Measurements from ENCODE around the gene FAM156A. TPM values are rescaled to one million over a fixed set of nuclear protein-coding genes. Genes with fewer than 3 reads are reported as not detected.
"Not testable (repeated sequence)": the region's sequence is repeated elsewhere in the genome, so short reads cannot be mapped to it uniquely, and the experiment has no call there.

Gene FAM156A
- total and polyA plus RNA-seq, 2 experiments from 2014 or later = 5.2 to 16.3 TPM

GRCh38 chrX:52914704-52915103, 43.6 kb downstream of the FAM156A start:
- H4K20me1 ChIP-seq (replicated peaks; ENCODE audit: insufficient read depth); H3K36me3 Mint-ChIP-seq (ENCODE audit: low read depth); H3K4me1 ChIP-seq (ENCODE audit: insufficient read depth); H3K9me3 Mint-ChIP-seq; ATAC-seq; H3K36me3 ChIP-seq (ENCODE audit: insufficient read depth); H3K9me2 ChIP-seq (ENCODE audit: insufficient read depth); H2AFZ ChIP-seq; H3K27me3 Mint-ChIP-seq (ENCODE audit: insufficient read depth, low read depth, poor library complexity); H3K4me2 ChIP-seq; H3K4me3 Mint-ChIP-seq; H3K27ac Mint-ChIP-seq; H3K4me1 Mint-ChIP-seq; H3K27me3 ChIP-seq (ENCODE audit: insufficient read depth); H3K27ac ChIP-seq (ENCODE audit: low read depth); H3K4me3 ChIP-seq; H3K79me2 ChIP-seq (replicated peaks; ENCODE audit: insufficient read depth); DNase-seq (ENCODE audit: low spot score); H3F3A ChIP-seq (replicated peaks; ENCODE audit: low read depth): not testable (repeated sequence)

GRCh38 chrX:52913681-52914080, 44.6 kb downstream of the FAM156A start:
- H3K27me3 ChIP-seq (ENCODE audit: insufficient read depth); H3K4me3 Mint-ChIP-seq; H3K27me3 Mint-ChIP-seq (ENCODE audit: insufficient read depth, low read depth, poor library complexity); H2AFZ ChIP-seq; H3K36me3 ChIP-seq (ENCODE audit: insufficient read depth); H3K9me3 Mint-ChIP-seq; H3K4me1 ChIP-seq (ENCODE audit: insufficient read depth); H4K20me1 ChIP-seq (replicated peaks; ENCODE audit: insufficient read depth); H3K27ac ChIP-seq (ENCODE audit: low read depth); H3K4me1 Mint-ChIP-seq; H3K4me2 ChIP-seq; H3K9me2 ChIP-seq (ENCODE audit: insufficient read depth); H3K27ac Mint-ChIP-seq; H3K36me3 Mint-ChIP-seq (ENCODE audit: low read depth); ATAC-seq; H3K79me2 ChIP-seq (replicated peaks; ENCODE audit: insufficient read depth); H3F3A ChIP-seq (replicated peaks; ENCODE audit: low read depth); H3K4me3 ChIP-seq; DNase-seq (ENCODE audit: low spot score): not testable (repeated sequence)

GRCh38 chrX:52909313-52909969, 48.9 kb downstream of the FAM156A start:
- H3F3A ChIP-seq (replicated peaks; ENCODE audit: low read depth); DNase-seq (ENCODE audit: low spot score); H3K4me1 Mint-ChIP-seq; H3K4me3 ChIP-seq; H3K4me1 ChIP-seq (ENCODE audit: insufficient read depth); ATAC-seq; H3K4me2 ChIP-seq; H2AFZ ChIP-seq; H3K4me3 Mint-ChIP-seq; H3K36me3 Mint-ChIP-seq (ENCODE audit: low read depth); H3K36me3 ChIP-seq (ENCODE audit: insufficient read depth); H3K27me3 Mint-ChIP-seq (ENCODE audit: insufficient read depth, low read depth, poor library complexity); H3K9me2 ChIP-seq (ENCODE audit: insufficient read depth); H3K27ac Mint-ChIP-seq; H3K27ac ChIP-seq (ENCODE audit: low read depth); H3K79me2 ChIP-seq (replicated peaks; ENCODE audit: insufficient read depth); H3K27me3 ChIP-seq (ENCODE audit: insufficient read depth); H3K9me3 Mint-ChIP-seq; H4K20me1 ChIP-seq (replicated peaks; ENCODE audit: insufficient read depth): not testable (repeated sequence)

- H3K9me3 Mint-ChIP-seq; H3K4me3 Mint-ChIP-seq; H3K27ac Mint-ChIP-seq; H3K4me1 Mint-ChIP-seq; H3K27ac ChIP-seq (ENCODE audit: low read depth); H3K79me2 ChIP-seq (replicated peaks; ENCODE audit: insufficient read depth); H3F3A ChIP-seq (replicated peaks; ENCODE audit: low read depth); H2AFZ ChIP-seq; H4K20me1 ChIP-seq (replicated peaks; ENCODE audit: insufficient read depth); DNase-seq (ENCODE audit: low spot score); H3K4me3 ChIP-seq; H3K27me3 Mint-ChIP-seq (ENCODE audit: insufficient read depth, low read depth, poor library complexity); H3K36me3 Mint-ChIP-seq (ENCODE audit: low read depth); H3K9me2 ChIP-seq (ENCODE audit: insufficient read depth); H3K4me1 ChIP-seq (ENCODE audit: insufficient read depth); H3K4me2 ChIP-seq; ATAC-seq; H3K27me3 ChIP-seq (ENCODE audit: insufficient read depth); H3K36me3 ChIP-seq (ENCODE audit: insufficient read depth): not testable (repeated sequence)
Measured at GRCh38 chrX:52907900-52908299, 50.4 kb downstream of the FAM156A start.

GRCh38 chrX:52907137-52907536, 51.2 kb downstream of the FAM156A start:
- H3K4me1 Mint-ChIP-seq; H4K20me1 ChIP-seq (replicated peaks; ENCODE audit: insufficient read depth); H3F3A ChIP-seq (replicated peaks; ENCODE audit: low read depth); H3K4me3 Mint-ChIP-seq; H3K4me1 ChIP-seq (ENCODE audit: insufficient read depth); H3K4me3 ChIP-seq; DNase-seq (ENCODE audit: low spot score); H3K4me2 ChIP-seq; H3K27ac Mint-ChIP-seq; H3K36me3 Mint-ChIP-seq (ENCODE audit: low read depth); H3K79me2 ChIP-seq (replicated peaks; ENCODE audit: insufficient read depth); H3K27me3 ChIP-seq (ENCODE audit: insufficient read depth); ATAC-seq; H2AFZ ChIP-seq; H3K36me3 ChIP-seq (ENCODE audit: insufficient read depth); H3K27me3 Mint-ChIP-seq (ENCODE audit: insufficient read depth, low read depth, poor library complexity); H3K9me2 ChIP-seq (ENCODE audit: insufficient read depth); H3K9me3 Mint-ChIP-seq; H3K27ac ChIP-seq (ENCODE audit: low read depth): not testable (repeated sequence)

GRCh38 chrX:52906072-52906471, 52.2 kb downstream of the FAM156A start:
- not testable (repeated sequence) for H3K36me3 Mint-ChIP-seq (ENCODE audit: low read depth); H3K9me3 Mint-ChIP-seq; H3K4me3 Mint-ChIP-seq; H3K36me3 ChIP-seq (ENCODE audit: insufficient read depth); H3K27ac ChIP-seq (ENCODE audit: low read depth); H3K4me2 ChIP-seq; H4K20me1 ChIP-seq (replicated peaks; ENCODE audit: insufficient read depth); H3K27ac Mint-ChIP-seq; DNase-seq (ENCODE audit: low spot score); H3K79me2 ChIP-seq (replicated peaks; ENCODE audit: insufficient read depth); H3K4me1 ChIP-seq (ENCODE audit: insufficient read depth); H3K4me1 Mint-ChIP-seq; H2AFZ ChIP-seq; H3K9me2 ChIP-seq (ENCODE audit: insufficient read depth); ATAC-seq; H3K27me3 Mint-ChIP-seq (ENCODE audit: insufficient read depth, low read depth, poor library complexity); H3K27me3 ChIP-seq (ENCODE audit: insufficient read depth); H3K4me3 ChIP-seq; H3F3A ChIP-seq (replicated peaks; ENCODE audit: low read depth)

- H3K36me3 ChIP-seq (ENCODE audit: insufficient read depth); H3K27ac Mint-ChIP-seq; H3K36me3 Mint-ChIP-seq (ENCODE audit: low read depth); H4K20me1 ChIP-seq (replicated peaks; ENCODE audit: insufficient read depth); ATAC-seq; DNase-seq (ENCODE audit: low spot score); H3K4me3 ChIP-seq; H3K9me2 ChIP-seq (ENCODE audit: insufficient read depth); H3K4me2 ChIP-seq; H3K4me1 ChIP-seq (ENCODE audit: insufficient read depth); H3K9me3 Mint-ChIP-seq; H3K79me2 ChIP-seq (replicated peaks; ENCODE audit: insufficient read depth); H3K27me3 ChIP-seq (ENCODE audit: insufficient read depth); H3F3A ChIP-seq (replicated peaks; ENCODE audit: low read depth); H3K4me3 Mint-ChIP-seq; H3K4me1 Mint-ChIP-seq; H2AFZ ChIP-seq; H3K27me3 Mint-ChIP-seq (ENCODE audit: insufficient read depth, low read depth, poor library complexity); H3K27ac ChIP-seq (ENCODE audit: low read depth): not testable (repeated sequence)
Measured at GRCh38 chrX:52905531-52905930, 52.8 kb downstream of the FAM156A start.

All from GM23338 (cell line).